Renal cortex interstitium (tissue), 15 donors: ENCODE results near the gene LRFN4. TPM values are rescaled to one million over a fixed set of nuclear protein-coding genes. Genes with fewer than 3 reads are reported as not detected.
"Not testable (repeated sequence)": the region's sequence is repeated elsewhere in the genome, so short reads cannot be mapped to it uniquely, and the experiment has no call there.

Experiments
- DNase-seq, 11 donors: peaks; one replicate each; pipeline ENCODE4 v3.0.0-alpha.2; 2013; ENCODE audit warnings: low read depth in 9 of 11, low spot score in 4 of 11; ENCODE audit errors: extremely low read depth in 1 of 11
- long read RNA-seq, 16 experiments: transcript quantifications; one replicate each; lab custom pipeline, GENCODE V29; 2026
- polyA plus RNA-seq, 3 donors: library from polyadenylated mRNA; unstranded; fragments of 120-200 nt; gene quantifications; one replicate each; pipeline ENCODE4 v1.2.1, GENCODE V29; 2013; ENCODE audit not compliant: insufficient read length in 3 of 3

LRFN4 gene
- polyA plus RNA-seq, result 10 to 100 TPM; 10.2 to 27.3 (median 23.3) TPM
- long read RNA-seq, donor 1, transcript LRFN4-201 (2 exons, 2,431 nt), result major isoform, 7 of 7 reads
- long read RNA-seq, donor 1, partial matches to known transcripts, result 0 of 7 reads
- long read RNA-seq, donor 1, other reads (novel, unspliced or antisense), result 0 of 7 reads
- long read RNA-seq, donor 2, transcript LRFN4-201 (2 exons, 2,431 nt), result major isoform, 10 of 24 reads
- long read RNA-seq, donor 2, partial matches to known transcripts, result 14 of 24 reads
- long read RNA-seq, donor 2, other reads (novel, unspliced or antisense), result 0 of 24 reads
- long read RNA-seq, donor 3, transcript LRFN4-201 (2 exons, 2,431 nt), result major isoform, 14 of 21 reads
- long read RNA-seq, donor 3, partial matches to known transcripts, result 0 of 21 reads
- long read RNA-seq, donor 3, other reads (novel, unspliced or antisense), result 7 of 21 reads
- long read RNA-seq, donor 4, transcript LRFN4-201 (2 exons, 2,431 nt), result major isoform, 11 of 16 reads
- long read RNA-seq, donor 4, partial matches to known transcripts, result 0 of 16 reads
- long read RNA-seq, donor 4, other reads (novel, unspliced or antisense), result 5 of 16 reads
- long read RNA-seq, donor 5, result 0 reads
- long read RNA-seq, donor 6, transcript LRFN4-201 (2 exons, 2,431 nt), result major isoform, 9 of 17 reads
- long read RNA-seq, donor 6, partial matches to known transcripts, result 8 of 17 reads
- long read RNA-seq, donor 6, other reads (novel, unspliced or antisense), result 0 of 17 reads
- long read RNA-seq, donor 7, transcript LRFN4-201 (2 exons, 2,431 nt), result major isoform, 8 of 8 reads
- long read RNA-seq, donor 7, partial matches to known transcripts, result 0 of 8 reads
- long read RNA-seq, donor 7, other reads (novel, unspliced or antisense), result 0 of 8 reads
- long read RNA-seq, donor 8, transcript LRFN4-201 (2 exons, 2,431 nt), result major isoform, 23 of 28 reads
- long read RNA-seq, donor 8, partial matches to known transcripts, result 0 of 28 reads
- long read RNA-seq, donor 8, other reads (novel, unspliced or antisense), result 5 of 28 reads
- long read RNA-seq, donor 9, transcript LRFN4-201 (2 exons, 2,431 nt), result major isoform, 20 of 20 reads
- long read RNA-seq, donor 9, partial matches to known transcripts, result 0 of 20 reads
- long read RNA-seq, donor 9, other reads (novel, unspliced or antisense), result 0 of 20 reads
- long read RNA-seq, donor 10, transcript LRFN4-201 (2 exons, 2,431 nt), result major isoform, 8 of 21 reads
- long read RNA-seq, donor 10, partial matches to known transcripts, result 13 of 21 reads
- long read RNA-seq, donor 10, other reads (novel, unspliced or antisense), result 0 of 21 reads
- long read RNA-seq, donor 11, transcript LRFN4-201 (2 exons, 2,431 nt), result major isoform, 14 of 14 reads
- long read RNA-seq, donor 11, partial matches to known transcripts, result 0 of 14 reads
- long read RNA-seq, donor 11, other reads (novel, unspliced or antisense), result 0 of 14 reads
- long read RNA-seq, donor 12, transcript LRFN4-201 (2 exons, 2,431 nt), result major isoform, 5 of 5 reads
- long read RNA-seq, donor 12, partial matches to known transcripts, result 0 of 5 reads
- long read RNA-seq, donor 12, other reads (novel, unspliced or antisense), result 0 of 5 reads
- long read RNA-seq, donor 13, result 0 reads
- long read RNA-seq, donor 14, transcript LRFN4-201 (2 exons, 2,431 nt), result major isoform, 7 of 8 reads
- long read RNA-seq, donor 14, partial matches to known transcripts, result 0 of 8 reads
- long read RNA-seq, donor 14, other reads (novel, unspliced or antisense), result 0 of 8 reads
- long read RNA-seq, donor 15, transcript LRFN4-201 (2 exons, 2,431 nt), result major isoform, 7 of 7 reads
- long read RNA-seq, donor 15, partial matches to known transcripts, result 0 of 7 reads
- long read RNA-seq, donor 15, other reads (novel, unspliced or antisense), result 0 of 7 reads
- long read RNA-seq, donor 16, transcript LRFN4-201 (2 exons, 2,431 nt), result major isoform, 31 of 42 reads
- long read RNA-seq, donor 16, partial matches to known transcripts, result 6 of 42 reads
- long read RNA-seq, donor 16, other reads (novel, unspliced or antisense), result 5 of 42 reads

DNA sequence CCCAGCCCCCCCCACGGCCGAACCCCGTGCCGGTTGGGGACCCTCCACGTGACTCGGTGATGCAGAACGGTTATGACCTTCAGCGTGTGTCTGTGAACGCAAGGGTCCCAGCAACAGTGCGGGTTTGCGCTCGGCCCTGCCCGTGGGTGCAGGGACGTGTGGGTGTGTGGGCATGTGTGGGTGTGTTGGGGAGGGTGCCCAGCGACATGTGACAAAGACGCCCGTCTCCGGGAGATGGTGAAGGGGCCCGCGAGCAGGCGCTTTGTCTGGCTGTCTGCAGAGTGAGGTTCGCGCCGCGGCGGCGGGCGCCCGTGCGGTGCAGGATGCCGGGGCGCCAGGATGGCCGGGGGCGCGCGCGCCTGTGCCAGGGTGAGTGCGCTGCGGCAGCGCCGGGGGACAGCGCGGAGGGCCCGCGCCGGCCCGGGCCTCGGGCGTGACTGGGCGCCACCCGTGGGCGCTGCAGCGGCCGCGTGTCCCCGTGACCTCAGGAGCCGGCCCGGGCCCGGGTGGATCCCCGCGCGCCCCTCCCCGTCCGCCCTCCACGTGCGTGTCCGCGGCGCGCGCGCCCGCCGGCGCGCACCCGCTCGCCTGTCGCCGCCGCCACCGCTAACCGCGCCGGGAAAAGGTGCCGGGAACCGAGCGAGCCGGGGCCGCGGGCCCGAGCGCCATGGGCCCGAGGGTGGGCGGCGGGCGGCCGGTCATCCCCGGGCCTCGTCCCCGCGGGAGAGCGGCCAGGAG is at the start of gene LRFN4:
LRFN4 (plus strand) TSS at position 569 of the 738 bp plus-strand sequence. CDS start 681 bp downstream, outside the sequence.
- peak in 2 of 11 donors; percentile 51 to 56 for DNase-seq

DNA sequence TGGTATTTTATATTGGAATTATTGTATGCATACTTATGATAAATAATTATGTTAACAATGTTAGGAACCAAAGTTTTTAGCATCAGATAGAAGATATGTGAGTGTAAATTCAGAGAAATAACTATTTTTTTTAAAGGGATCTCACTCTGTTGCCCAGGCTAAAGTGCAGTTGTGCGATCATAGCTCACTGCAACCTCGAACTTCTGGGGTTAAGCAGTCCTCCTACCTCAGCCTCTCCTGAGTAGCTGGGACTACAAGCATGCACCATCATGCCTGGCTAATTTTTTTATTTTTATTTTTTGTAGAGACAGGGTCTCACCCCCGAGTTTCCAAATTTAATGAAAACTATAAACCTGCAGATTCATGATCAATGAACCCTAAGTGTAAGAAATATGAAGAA is 47.3 kb upstream of the LRFN4 start:
- no peak for DNase-seq

DNA sequence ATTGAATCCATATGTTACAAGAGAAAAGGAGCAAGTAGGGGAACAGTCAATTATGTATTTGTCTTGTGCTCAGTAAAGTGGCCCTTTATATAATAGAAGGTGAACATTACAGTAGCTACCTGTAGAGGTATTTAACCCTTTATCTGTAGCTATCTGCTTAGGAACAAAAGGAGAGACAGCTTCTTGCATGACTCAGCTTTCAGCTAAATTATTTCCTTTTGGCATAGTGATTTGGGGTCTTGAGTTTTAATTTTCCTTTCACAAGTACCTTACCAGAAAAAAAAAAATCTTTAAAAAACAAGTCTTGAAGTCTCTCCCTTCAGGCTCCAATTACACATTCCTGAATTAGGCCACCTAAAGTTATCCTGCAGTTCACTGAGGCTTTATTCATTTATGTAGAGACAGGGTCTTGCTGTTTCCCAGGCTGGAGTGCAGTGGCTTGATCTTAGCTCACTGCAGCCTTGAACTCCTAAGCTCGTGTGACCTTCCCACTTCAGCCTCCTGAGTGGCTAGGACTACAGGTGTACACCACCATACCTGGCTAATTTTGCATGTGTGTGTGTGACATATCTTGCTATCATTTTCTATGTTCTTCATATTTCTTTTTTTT is 46.2 kb upstream of the LRFN4 start:
- no peak for DNase-seq

DNA sequence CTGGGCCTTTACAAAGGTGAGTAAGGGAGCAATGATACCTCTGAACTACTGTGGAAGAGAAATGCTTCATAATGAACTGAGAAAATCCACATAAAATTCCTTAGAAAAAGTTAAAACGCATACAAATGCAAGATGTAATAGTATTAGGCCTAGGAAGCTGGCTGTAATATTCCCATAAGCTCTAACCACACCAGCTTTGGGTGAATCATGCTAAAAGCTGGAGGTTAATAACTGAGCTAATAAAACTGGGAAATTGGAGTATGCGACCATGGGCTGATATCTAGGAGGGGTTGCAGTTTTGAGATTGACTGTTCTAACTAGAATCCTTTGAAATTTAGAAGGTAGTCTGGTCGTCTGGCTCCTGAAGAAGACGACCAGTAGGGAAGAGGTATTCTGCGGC is 42.2 kb upstream of the LRFN4 start:
- no peak for DNase-seq

DNA sequence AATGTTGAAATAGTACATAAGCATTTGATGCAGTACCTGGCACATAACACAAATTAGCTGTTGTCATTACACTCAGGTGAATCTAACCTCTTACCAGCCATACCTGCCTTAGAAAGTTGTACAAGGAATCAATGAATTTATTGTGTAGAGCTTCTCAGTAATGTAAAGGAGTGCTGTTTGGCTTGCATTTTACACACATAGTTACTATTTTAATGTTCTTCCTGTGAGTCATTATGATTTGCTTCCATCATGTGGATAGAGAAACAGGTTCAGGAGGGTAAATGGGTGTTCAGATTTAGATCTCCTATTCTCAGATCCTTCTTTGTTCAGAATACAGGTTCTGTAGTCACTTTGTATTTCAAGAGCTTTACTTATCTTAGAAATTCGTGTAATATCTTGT is 41.2 kb upstream of the LRFN4 start:
- no peak for DNase-seq

DNA sequence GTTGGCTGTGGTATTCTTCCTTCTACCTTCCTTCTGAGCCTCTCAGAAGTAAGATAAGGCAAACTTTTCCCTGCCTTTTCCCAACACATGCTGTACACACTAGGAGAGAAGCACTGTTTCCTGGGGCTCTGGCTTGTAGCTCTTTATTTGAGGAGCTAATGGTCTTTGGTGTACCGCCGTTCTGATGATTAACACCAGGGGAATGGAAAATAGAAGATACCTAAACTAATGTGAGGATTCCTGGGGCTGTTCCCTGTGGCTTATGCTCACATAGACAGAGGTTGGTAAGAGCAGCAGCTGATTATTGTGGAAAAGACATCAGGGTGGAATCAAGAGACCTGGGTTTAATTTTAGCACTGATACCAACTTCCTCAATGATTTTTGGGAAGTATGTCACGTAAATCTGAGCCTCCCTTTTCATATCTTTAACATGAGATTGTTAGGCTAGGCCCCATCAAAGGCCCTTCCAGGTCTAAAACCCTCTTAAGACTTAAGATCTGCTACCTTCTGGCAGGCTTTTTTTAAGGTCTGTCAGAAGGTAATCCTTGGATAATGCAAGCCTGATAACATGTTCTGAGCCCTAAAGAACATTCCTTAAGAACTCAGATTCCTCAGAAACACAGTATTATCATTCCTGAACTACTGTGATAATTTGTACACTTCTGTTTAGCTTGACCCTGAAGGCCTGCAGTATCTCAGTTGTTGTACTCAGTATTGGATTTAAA is 38.5 kb upstream of the LRFN4 start:
- no peak for DNase-seq

DNA sequence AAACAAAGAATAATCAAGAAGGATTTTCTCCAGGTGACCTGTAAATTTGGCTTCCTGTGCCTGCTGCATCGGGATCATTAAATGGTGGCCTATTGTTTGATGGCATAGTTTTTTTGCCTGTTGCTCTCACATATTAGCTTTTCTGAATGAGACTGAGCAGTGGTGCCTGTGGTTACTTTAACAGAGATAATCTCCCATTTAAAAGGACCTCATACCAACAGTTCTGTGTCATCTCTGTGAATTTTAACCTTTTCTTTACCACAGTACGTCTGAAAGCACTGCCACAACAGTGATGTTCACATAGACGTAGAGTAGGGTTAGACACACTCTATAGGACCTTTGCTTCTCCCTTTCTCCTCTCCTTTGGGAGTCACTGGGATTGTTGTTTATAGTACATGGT is 36.5 kb upstream of the LRFN4 start:
- no peak for DNase-seq

DNA sequence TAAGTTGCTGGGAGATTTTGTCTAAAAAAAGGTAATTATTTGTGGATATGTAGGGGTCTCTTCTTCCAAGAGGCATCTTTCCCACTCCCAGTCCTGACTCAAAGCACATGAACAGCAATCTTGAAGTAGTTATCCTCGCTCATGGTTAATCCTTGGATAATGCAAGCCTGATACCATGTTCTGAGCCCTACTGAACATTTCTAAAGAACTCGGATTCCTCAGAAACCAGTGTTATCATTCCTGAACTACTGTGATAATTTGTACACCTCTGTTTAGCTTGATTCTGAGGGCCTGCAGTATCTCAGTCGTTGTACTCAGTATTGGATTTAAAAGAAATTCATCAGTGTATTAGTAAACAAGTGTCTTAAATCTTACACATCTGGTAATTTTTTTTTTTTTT is 36.0 kb upstream of the LRFN4 start:
- no peak for DNase-seq

DNA sequence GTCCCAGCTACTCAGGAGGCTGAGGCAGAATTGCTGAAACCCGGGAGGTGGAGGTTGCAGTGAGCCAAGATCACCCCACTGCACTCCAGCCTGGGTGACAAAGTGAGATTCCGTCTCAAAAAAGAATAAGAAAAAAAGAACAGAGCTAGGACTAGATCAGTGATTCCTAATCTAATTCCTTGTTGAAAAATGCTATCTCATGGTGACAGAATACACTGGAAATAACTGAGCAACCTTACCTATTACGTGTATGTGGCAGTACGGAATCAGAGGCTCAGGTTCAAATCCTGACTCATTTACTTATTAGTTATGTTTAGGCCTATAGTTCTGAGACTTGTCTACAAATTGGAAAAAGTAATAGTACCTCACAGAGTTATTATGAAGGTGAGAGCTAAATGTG is 33.2 kb upstream of the LRFN4 start:
- no peak for DNase-seq

DNA sequence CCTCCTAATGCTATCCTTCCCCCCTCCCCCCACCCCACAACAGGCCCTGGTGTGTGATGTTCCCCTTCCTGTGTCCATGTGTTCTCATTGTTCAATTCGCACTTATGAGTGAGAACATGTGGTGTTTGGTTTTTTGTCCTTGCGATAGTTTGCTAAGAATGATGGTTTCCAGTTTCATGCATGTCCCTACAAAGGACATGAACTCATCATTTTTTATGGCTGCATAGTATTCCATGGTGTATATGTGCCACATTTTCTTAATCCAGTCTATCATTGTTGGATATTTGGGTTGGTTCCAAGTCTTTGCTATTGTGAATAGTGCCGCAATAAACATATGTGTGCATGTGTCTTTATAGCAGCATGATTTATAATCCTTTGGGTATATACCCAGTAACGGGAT is 32.3 kb upstream of the LRFN4 start:
- not testable (repeated sequence) for DNase-seq

DNA sequence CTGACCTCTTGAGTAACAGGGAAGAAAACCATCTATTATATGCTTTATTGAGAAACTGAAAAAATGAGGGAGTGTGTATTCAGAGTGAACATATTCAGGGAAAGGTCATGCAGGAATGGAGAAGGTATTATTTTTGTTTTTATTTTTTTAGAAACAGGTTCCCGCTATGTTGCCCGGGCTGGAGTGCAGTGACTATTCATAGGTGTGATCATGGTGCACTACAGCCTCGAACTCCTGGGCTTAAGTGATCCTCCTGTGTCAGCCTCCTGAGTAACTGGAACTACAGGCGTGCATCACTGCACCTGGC is 22.4 kb upstream of the LRFN4 start:
- no peak for DNase-seq

DNA sequence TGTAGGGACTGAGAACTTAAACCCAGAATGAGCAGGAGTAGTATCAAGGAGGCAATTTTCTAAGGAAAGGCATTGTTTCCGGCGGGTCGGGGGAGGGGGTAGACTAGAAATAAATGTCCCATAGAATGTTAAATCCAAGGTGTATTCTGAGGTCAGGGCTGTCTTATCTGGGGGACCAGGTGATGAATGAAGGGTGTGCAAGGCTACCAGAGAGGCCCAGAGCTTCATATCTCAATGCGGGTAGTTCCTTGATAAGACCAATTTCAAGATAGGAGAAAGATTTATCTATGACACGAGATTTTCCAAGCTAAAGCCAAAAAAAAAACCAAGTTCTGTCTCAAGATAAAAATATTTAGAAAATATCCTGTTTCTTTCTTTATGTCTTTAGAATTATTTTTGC is 21.9 kb upstream of the LRFN4 start:
- no peak for DNase-seq

DNA sequence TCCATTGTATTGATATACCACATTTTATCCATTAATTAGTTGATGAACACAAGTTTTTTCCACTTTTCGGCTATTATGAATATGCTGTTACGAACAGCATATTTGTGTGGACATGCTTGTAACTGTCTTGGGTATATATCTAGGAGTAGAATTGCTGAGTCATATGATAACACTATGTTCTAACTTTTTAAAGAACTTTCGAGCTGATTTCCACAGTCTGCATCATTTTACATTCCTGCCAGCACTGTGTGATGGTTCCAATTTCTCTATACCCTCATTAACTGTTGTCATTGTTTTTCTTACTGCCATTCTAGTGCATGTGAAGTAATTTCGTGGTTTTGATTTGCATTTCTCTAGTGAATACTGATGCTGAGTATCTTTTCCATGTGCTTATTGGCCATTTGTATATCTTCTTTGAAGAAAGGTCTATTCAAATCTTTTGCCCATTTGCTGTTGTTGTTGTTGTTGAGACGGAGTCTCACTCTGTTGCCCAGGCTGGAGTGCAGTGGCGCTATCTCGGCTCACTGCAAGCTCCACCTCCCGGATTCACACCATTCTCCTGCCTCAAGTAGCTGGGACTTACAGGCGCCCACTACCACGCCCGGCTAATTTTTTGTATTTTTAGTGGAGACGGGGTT is 21.0 kb upstream of the LRFN4 start:
- no peak for DNase-seq

DNA sequence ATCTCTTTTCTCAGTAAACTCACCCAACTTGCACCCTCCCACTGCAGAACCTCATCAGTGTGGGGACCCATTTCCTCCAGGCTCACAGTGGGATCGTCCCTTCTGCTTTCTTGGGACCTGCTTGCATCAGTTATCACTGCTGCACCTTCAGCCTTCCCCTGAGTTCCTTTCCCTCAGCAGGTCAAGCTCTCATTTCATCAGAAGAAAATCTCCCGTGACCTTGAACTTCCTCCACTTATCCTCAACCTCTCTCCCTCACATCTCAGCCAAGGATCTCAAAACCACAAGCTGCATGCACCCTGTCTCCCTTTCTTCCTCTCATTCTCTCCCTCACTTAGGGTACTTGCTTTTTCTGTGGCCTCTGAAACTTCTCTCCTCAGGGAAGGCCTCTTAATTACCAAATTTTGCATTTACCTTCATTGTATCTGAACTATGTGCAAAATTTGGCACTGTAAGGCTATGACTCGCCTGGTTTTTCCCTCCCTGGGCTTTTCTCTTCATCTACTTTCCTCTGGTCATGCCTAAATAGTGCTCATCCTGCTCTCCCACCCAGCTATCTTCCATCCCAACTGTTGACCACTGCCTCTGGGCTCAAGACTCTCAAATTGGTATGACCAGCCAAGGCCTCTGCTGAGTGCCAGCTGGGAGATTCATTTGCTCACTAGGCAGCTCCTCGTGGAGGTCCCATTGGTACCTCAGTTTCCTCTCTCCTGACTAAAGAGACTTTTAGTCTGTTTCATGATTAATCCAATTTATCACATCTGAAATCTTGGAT is 16.4 kb upstream of the LRFN4 start:
- DNase-seq, result no peak

DNA sequence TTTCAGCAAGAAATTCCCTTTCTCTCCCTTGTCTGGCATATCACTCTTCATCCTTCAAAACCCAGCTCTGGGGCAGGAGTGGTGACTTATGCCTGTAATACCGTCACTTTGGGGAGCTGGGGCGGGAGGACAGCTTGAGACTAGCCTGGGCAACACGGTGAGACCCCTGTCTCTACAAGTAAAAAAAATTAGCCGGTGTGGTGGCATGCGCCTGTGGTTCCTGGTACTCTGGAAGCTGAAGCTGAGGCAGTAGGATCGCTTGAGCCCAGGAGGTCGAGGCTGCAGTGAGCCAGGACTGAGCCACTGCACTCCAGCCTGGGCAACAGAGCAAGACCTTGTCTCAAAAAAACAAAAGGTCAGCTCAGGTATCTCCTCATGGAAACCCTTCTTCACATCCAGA is 15.0 kb upstream of the LRFN4 start:
- no peak for DNase-seq
